Ishikawa (cell line): ENCODE measurements around the gene ZNF268.

ENCODE experiments used
- CEBPB ChIP-seq: IDR thresholded peaks from 2 replicates; pipeline ENCODE4 v1.6.1; 2012
- CREB1 ChIP-seq: IDR thresholded peaks from 2 replicates; pipeline ENCODE4 v1.6.1; 2012; ENCODE audit warnings: low read depth
- EGR1 ChIP-seq: IDR thresholded peaks from 2 replicates; pipeline ENCODE4 v1.6.1; 2012
- EP300 ChIP-seq: IDR thresholded peaks from 2 replicates; pipeline ENCODE4 v1.6.1; 2012; ENCODE audit warnings: borderline replicate concordance
- FOXM1 ChIP-seq: IDR thresholded peaks from 2 replicates; pipeline ENCODE4 v1.6.1; 2012; ENCODE audit warnings: low read depth, borderline replicate concordance
- NFIC ChIP-seq: IDR thresholded peaks from 2 replicates; pipeline ENCODE4 v1.6.1; 2012
- TAF1 ChIP-seq: IDR thresholded peaks from 2 replicates; pipeline ENCODE4 v1.6.1; 2012; ENCODE audit warnings: low read depth, mild to moderate bottlenecking
- TEAD4 ChIP-seq: IDR thresholded peaks from 2 replicates; pipeline ENCODE4 v1.6.1; 2012
- YY1 ChIP-seq: IDR thresholded peaks from 2 replicates; pipeline ENCODE4 v1.6.1; 2012; ENCODE audit warnings: low read depth
- ZBTB7A ChIP-seq: IDR thresholded peaks from 2 replicates; pipeline ENCODE4 v1.6.1; 2012; ENCODE audit warnings: low read depth
- TF ChIP-seq, protein P1 (sequence below): IDR thresholded peaks from 2 replicates; pipeline ENCODE4 v1.6.1; 2012
- TF ChIP-seq, protein P2 (sequence below): IDR thresholded peaks from 2 replicates; pipeline ENCODE4 v1.6.1; 2012; ENCODE audit warnings: low read depth, mild to moderate bottlenecking

DNA sequence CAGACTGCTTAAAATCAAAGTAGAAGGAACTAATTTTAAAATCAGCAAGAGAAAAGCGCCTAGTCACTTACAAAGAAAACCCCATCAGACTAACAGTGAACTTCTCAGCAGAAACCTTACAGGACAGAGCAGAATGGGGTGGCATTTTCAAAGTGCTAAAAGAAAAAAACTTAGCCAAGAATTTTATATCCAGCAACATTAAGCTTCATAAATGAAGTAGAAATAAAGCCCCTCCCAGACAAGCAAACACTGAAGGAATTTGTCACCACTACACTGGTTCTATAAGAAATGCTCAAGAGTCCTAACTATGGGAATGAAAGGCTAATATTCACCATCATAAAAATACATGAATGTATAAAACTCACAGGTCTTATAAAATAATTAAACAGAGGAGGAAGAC lies 6.4 kb upstream of the ZNF268 start:
- no peak for TF ChIP-seq CEBPB
- no peak for TF ChIP-seq CREB1
- no peak for TF ChIP-seq FOXM1
- TF ChIP-seq EP300: no peak
- TF ChIP-seq ZBTB7A: no peak
- no peak for TF ChIP-seq TEAD4
- no peak for TF ChIP-seq NFIC
- no peak for TF ChIP-seq EGR1
- TF ChIP-seq, protein P1, sequence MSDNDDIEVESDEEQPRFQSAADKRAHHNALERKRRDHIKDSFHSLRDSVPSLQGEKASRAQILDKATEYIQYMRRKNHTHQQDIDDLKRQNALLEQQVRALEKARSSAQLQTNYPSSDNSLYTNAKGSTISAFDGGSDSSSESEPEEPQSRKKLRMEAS: no peak
- TF ChIP-seq, protein P2, sequence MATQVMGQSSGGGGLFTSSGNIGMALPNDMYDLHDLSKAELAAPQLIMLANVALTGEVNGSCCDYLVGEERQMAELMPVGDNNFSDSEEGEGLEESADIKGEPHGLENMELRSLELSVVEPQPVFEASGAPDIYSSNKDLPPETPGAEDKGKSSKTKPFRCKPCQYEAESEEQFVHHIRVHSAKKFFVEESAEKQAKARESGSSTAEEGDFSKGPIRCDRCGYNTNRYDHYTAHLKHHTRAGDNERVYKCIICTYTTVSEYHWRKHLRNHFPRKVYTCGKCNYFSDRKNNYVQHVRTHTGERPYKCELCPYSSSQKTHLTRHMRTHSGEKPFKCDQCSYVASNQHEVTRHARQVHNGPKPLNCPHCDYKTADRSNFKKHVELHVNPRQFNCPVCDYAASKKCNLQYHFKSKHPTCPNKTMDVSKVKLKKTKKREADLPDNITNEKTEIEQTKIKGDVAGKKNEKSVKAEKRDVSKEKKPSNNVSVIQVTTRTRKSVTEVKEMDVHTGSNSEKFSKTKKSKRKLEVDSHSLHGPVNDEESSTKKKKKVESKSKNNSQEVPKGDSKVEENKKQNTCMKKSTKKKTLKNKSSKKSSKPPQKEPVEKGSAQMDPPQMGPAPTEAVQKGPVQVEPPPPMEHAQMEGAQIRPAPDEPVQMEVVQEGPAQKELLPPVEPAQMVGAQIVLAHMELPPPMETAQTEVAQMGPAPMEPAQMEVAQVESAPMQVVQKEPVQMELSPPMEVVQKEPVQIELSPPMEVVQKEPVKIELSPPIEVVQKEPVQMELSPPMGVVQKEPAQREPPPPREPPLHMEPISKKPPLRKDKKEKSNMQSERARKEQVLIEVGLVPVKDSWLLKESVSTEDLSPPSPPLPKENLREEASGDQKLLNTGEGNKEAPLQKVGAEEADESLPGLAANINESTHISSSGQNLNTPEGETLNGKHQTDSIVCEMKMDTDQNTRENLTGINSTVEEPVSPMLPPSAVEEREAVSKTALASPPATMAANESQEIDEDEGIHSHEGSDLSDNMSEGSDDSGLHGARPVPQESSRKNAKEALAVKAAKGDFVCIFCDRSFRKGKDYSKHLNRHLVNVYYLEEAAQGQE: no peak
- TF ChIP-seq YY1: no peak
- no peak for TF ChIP-seq TAF1
